HG03558 (cell line): ENCODE measurements around the gene KLRB1.
A peak's percentile ranks its signal among the peaks of the same experiment; 100 is the strongest.
"Not testable (repeated sequence)": the region's sequence is repeated elsewhere in the genome, so short reads cannot be mapped to it uniquely, and the experiment has no call there.

Experiments used
- ATAC-seq: cut with Tn5 transposase; IDR thresholded peaks from one replicate; pipeline ENCODE4 v1.9.1; 2021; ENCODE audit warnings: moderate number of reproducible peaks; ENCODE audit not compliant: unreplicated experiment; ENCODE audit errors: extremely low read depth

KLRB1 gene

GRCh38 chr12:9607716-9608115, at the start of gene KLRB1:
TSS of gene KLRB1 (minus strand) at chr12:9607916. CDS start at chr12:9607839, 77 bp downstream.
- no peak for ATAC-seq

DNA sequence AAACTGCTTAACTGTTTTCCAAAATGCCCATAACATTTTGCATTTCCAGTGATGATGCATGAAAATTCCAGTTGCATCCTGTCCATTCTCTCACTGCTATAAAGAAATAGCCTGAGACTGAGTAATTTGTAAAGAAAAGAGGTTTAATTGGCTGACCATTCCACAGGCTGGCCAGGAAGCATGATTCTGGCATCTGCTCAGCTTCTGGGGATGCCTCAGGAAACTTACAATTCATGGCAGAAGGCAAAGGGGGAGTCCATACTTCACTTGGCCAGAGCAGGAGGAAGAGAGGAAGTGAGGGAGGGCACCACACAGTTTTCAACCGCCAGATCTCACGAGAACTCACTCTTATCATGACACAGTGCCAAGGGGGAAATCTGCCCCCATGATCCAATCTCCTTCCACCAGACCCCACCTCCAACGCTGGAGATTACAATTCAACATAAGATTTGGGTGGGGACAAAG, 43.6 kb upstream of the KLRB1 start:
- ATAC-seq = no peak

DNA sequence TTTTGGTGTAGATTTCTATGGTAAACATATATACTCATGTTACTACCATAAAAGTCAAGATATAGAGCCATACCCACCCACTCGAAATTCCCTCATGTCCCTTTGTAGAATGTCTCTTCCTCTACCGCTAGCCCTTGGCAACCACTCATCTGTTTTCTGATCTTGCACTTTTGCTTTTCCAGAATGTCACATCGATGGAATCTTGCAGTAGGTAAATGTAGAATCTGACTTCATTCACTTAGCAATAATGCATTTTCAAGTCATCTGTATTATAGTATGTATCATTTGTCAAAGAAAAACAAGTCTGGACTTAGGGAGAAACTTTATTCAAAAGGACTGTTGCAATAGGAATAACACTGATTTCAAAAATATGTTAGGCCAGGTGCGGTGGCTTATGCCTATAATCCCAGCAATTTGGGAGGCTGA, 42.4 kb upstream of the KLRB1 start:
- ATAC-seq = no peak

DNA sequence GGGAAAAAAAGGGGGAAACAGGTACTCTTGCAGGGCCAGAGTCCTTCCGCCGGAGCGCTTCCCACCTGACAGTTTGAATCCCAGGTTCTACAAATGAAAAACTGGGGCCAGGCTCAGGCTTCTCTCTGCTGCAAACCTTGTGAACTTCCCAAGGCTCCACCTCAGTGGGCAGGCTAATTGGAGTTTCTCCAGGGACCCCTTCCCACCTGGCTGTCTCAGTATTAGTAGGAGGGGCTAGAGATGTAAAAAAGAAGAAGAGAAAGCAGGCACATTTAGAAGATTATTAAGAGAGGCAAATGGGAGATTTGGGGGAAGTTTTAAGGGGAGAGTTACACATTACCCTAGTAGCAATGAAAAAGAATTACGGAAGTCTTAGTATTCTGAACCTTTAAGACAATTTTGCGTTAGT, 41.8 kb upstream of the KLRB1 start:
- ATAC-seq = no peak

GRCh38 chr12:9648701-9649531, 41.2 kb upstream of the KLRB1 start:
- ATAC-seq = no peak

DNA sequence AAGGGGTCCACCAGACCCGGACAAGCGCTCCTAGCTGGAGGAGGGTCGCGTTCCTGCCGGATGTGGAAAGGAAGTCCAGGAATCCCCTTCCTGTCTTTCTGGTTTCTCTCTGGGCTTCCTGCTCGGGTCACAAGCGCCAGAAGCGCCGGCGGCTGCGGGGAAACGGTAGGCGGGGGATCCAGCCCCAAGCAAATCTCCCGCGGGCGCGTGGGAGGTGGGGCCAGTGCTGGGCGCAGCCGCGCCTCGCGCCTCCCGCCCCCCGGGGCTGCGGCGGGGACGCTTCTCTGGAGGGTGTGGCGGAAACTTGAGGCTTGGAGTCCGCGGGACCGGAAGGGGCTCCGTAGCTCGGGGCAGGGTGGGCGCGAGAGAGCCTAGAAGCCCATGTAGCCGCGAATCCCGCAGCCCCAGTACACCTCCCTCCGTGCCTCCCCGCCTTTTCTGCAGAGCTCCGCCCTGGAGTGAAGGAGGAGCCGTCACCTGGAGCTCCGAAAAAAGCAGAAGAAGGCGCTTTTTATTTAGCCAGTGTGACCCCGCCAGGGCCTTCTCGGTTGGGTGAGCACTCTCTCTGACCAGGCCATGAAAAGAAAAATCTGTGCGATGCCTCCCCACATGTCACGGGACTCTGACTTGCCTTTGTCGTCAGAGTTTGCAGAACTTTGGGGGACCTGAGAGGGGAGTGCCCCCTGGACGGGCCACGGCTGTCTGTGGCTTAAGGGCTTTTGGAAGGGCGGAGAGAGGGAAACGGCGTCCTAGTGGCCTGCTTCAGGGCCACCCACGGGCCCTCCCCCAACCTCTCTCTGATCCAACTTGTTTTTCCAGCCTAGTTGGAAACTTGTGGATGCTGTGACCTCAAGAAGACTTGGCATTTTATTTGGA, 40.3 kb upstream of the KLRB1 start:
- ATAC-seq = peak; percentile 34

- no peak for ATAC-seq
Measured at GRCh38 chr12:9646794-9647781, 39.4 kb upstream of the KLRB1 start.

- ATAC-seq = not testable (repeated sequence)
Measured at GRCh38 chr12:9644985-9645551, 37.4 kb upstream of the KLRB1 start.

DNA sequence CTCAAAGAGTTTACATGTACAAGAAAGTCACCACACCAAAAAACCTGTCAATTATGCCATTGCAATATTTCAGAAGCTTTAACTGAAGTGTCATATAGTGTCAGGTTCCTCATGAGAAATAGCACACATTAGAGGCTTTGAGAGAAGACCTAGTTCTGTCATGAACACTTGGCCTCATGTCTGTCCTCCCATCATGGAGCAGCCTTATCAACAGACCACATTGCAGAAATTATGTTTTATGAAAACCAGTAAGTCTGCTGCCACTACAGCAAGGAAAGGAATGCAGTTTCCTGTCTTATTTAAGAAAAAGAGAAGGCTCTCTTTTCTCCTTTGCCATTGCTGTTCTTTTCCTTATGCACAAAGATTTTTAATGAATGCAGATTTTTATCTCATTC, 35.5 kb upstream of the KLRB1 start:
- ATAC-seq = no peak

- ATAC-seq = no peak
Measured at GRCh38 chr12:9642606-9643265, 35.0 kb upstream of the KLRB1 start.

DNA sequence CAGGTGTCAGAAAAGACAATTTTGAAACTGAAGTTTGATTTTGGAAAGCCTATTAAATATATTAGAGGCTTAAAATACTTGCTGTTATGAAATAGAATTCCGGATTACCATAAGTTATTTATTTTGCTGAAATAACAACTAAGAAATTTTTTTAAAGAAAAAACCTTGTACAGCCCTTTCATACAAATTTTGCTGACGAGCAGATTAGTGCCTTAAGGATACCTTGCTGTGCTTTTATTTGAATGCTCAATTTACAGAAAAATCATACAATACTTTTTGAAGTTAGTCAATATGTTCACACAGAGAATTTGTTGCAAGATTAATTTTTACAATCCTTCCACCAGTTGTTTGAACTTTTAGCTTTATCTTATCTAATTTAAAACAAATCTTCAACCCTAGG, 32.3 kb upstream of the KLRB1 start:
- ATAC-seq = no peak

DNA sequence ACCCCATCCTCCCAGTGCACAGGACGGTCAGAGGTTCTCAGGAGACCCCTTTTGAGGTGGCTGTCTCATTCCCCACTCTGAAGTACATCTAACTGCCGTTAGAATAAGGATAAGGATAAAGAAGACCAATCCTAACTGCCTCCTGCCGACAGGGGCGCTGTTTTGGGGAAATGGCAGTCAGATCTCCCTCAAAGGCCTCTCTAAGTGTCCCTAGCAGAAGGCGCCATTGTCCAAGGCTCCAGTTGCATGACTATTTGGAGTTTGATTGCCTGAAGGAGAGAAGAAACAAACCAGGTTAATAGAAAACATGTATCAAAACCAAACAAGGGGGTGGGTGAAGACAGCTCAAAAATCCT, 29.1 kb upstream of the KLRB1 start:
- no peak for ATAC-seq

DNA sequence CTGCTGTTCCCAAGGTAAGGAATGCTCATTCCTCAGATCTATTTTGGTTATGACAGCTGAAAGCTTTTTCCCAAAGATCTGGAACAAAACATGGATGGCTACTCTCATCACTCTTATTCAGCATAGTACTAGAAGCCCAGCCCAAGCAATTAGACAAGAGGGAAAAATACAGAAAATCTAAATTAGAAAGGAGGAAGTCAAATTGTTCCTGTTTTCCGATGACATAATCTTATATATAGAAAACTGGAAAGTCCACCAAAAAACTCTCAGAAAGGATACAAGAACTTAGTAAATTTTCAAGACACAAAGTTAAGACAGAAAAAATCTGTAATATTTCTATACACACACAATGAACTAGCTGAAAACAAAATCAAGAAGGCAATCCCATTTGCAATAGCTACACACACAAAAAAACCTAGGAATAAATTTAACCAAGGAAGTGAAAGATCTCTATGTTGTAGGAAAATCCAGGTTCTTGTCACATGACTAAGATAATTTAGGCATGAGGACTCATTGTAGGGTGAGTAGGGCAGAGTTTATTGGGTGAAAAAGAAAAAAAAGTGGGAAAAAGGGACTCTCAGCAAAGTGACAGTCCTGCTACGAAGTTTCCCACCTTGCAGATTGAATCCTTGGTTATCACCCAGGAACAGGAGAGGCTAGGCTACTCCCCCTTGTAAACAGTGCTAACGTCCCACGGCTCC, 28.6 kb upstream of the KLRB1 start:
- ATAC-seq = no peak

DNA sequence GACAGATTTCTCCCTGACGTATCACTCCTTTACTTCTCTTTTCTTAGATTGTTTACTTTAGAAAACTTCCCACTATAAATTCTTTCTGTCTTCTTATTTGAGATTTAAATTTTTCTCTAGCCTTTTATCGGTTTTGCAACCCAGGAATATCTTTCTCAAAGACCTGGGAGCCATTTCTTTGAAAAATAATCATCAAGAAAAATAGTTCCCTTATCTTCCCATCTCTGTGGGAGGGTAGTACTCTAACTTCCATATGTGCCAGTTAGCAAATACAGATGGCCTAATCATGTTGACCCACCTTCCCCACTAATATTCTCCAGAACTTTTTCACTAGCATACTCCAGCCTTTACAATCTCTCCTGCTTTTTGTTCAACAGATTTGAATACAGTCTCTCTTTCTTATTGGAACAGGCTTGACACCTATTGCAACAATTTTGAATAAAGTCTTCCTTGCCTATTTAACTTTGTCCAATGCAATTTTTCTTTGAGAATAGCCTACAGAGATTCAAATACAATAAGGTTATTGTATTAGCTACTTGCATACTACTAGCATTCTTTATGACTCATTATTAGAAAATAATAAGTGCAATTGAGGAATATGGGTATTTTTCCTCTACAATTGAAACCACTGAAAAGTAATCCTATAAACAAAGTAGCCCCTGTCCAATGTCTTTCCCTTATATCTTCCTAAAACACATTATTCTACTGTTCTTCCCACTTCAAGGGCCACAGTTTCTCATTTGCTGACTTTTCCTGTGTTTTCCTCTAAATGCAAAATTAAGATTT, 27.4 kb upstream of the KLRB1 start:
- no peak for ATAC-seq

- no peak for ATAC-seq
Measured at GRCh38 chr12:9634177-9634803, 26.6 kb upstream of the KLRB1 start.

- ATAC-seq = no peak
Measured at GRCh38 chr12:9632766-9633165, 25.1 kb upstream of the KLRB1 start.

DNA sequence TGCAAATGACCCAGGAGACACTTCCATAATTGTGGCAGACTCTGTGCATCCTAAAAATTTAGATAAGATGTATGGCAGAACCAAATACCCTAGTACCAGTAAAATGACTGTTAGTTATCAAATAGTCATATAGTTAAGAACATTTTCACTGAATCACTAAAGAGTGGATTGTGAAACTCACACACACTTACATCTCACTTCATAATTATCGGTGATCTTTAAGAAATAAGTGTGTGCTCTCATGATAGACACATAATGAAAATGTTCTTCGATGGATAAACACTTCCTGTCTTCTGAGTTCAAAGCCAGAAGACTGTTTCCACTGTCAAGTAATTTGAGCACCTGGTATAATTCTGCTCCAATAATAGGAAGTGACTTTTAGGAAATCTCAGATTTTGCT, 19.1 kb upstream of the KLRB1 start:
- no peak for ATAC-seq
